OCI-LY7 (cell line): ENCODE results near the gene OSBPL6. TPM values are rescaled to one million over a fixed set of nuclear protein-coding genes. Genes with fewer than 3 reads are reported as not detected.

ENCODE experiments used
- BruUV-seq: library from RNA; stranded (reverse); fragments of 400-500 nt; replicated peaks from 2 replicates; lab custom pipeline; 2021; lab: Mats Ljungman, UMichigan
- CTCF ChIA-PET: fragments of 300-600 bp; sonication (Branson Sonifier 250); formaldehyde crosslinking; loops from one replicate; lab custom pipeline; 2022; ENCODE audit warnings: antibody characterized with exemption; ENCODE audit not compliant: unreplicated experiment; lab: Charles Lee
- POLR2A ChIA-PET: fragments of 300-600 bp; sonication (Branson Sonifier 250); formaldehyde crosslinking; loops from one replicate; lab custom pipeline; 2022; ENCODE audit warnings: antibody characterized with exemption; lab: Charles Lee
- DNase-seq: peaks from one replicate; pipeline ENCODE4 v3.0.0-alpha.2; 2015; ENCODE audit warnings: low spot score
- H2AFZ ChIP-seq: fragments of 200-600 bp; sonication (generic), shearing (Covaris generic); 2 replicates; pipeline ENCODE4 v1.6.1; 2014; ENCODE audit warnings: mild to moderate bottlenecking, antibody characterized with exemption, low read length, moderate library complexity
- H3K27ac ChIP-seq: fragments of 200-600 bp; sonication (generic); 2 replicates; pipeline ENCODE4 v1.5.1; 2014; ENCODE audit warnings: mixed run types, low read depth, mild to moderate bottlenecking, moderate library complexity, low read length, inconsistent platforms; ENCODE audit not compliant: poor library complexity, severe bottlenecking
- H3K36me3 ChIP-seq: fragments of 200-600 bp; sonication (generic); 2 replicates; pipeline ENCODE4 v1.6.1; 2014; ENCODE audit warnings: mild to moderate bottlenecking, antibody characterized with exemption, low read length, moderate library complexity, mixed read lengths; ENCODE audit not compliant: insufficient read depth
- H3K4me1 ChIP-seq: fragments of 200-600 bp; sonication (generic); 2 replicates; pipeline ENCODE4 v1.5.1; 2014; ENCODE audit warnings: mild to moderate bottlenecking, low read length; ENCODE audit not compliant: insufficient read depth, poor library complexity, severe bottlenecking
- H3K4me2 ChIP-seq: fragments of 200-600 bp; sonication (generic); 2 replicates; pipeline ENCODE4 v1.6.1; 2014; ENCODE audit warnings: mild to moderate bottlenecking, low read length
- H3K4me3 ChIP-seq: fragments of 200-600 bp; sonication (generic); 2 replicates; pipeline ENCODE4 v1.5.1; 2014; ENCODE audit warnings: mild to moderate bottlenecking, low read depth, low read length; ENCODE audit not compliant: poor library complexity, severe bottlenecking
- H3K79me2 ChIP-seq: fragments of 200-600 bp; sonication (generic); 2 replicates; pipeline ENCODE4 v1.6.1; 2016; ENCODE audit warnings: low read depth, mild to moderate bottlenecking, low read length, moderate library complexity, mixed read lengths; ENCODE audit not compliant: insufficient read depth
- H3K9me2 ChIP-seq: fragments of 200-600 bp; sonication (generic); 2 replicates; pipeline ENCODE4 v1.6.1; 2016; ENCODE audit warnings: mild to moderate bottlenecking, low read length, mixed read lengths; ENCODE audit not compliant: insufficient read depth
- H3K9me3 ChIP-seq: fragments of 200-600 bp; sonication (generic); 2 replicates; pipeline ENCODE4 v1.6.1; 2014; ENCODE audit warnings: mild to moderate bottlenecking, mixed run types, low read length, mixed read lengths
- H4K20me1 ChIP-seq: fragments of 200-600 bp; sonication (generic); 2 replicates; pipeline ENCODE4 v1.6.1; 2014; ENCODE audit warnings: mild to moderate bottlenecking, antibody characterized with exemption, low read length, moderate library complexity, mixed read lengths; ENCODE audit not compliant: insufficient read depth
- CTCF ChIP-seq: fragments of 200-600 bp; sonication (generic); conservative IDR thresholded peaks from 2 replicates; pipeline ENCODE4 v1.5.1; 2014; ENCODE audit warnings: mild to moderate bottlenecking, antibody characterized with exemption, low read length, moderate library complexity, mixed read lengths
- EZH2phosphoT487 ChIP-seq: fragments of 200-600 bp; sonication (generic); IDR thresholded peaks from 2 replicates; pipeline ENCODE4 v1.6.1; 2018; ENCODE audit warnings: low read depth, borderline replicate concordance, mild to moderate bottlenecking, mixed run types, antibody characterized with exemption, low read length, moderate library complexity, mixed read lengths
- intact Hi-C: fragments of 100-400 bp; cut with micrococcal nuclease; formaldehyde crosslinking; loops from one replicate; pipeline ENCODE4 v1.10.0; 2022; ENCODE audit not compliant: unreplicated experiment
- total RNA-seq, 2 experiments: library from RNA; depleted of rRNA in 1 of 2; stranded (reverse); fragments of >200 nt in 1 of 2; shearing (Covaris generic) in 1 of 2; gene quantifications; 2 replicates each; pipeline ENCODE4 v1.2.3, GENCODE V29; 2014 to 2022

OSBPL6 gene
- total RNA-seq, 2 experiments from 2014 or later: not detected

DNA sequence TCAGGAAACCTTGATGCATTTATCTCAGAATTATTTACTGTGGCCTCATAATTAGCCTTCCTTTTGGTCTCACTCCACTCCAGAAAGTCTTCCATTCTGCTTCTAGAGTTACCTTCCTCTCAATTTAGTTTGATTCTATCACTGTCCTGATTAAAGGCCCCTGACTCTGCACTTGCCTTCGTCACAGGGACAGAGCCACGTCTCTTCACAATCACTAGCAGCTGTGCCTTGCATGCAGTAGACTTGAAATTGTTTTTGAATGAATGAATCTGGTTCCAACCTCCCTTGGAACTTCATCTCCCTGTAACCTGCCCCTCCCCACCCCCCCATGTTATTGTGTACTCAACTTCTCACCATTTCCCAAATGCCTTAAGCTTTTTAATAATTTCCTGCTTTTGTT lies 52.4 kb downstream of the OSBPL6 start:
- H4K20me1 ChIP-seq: no peaks in the 10 kb centered on the region
- no peak overlapping the region for H3K4me2 ChIP-seq
- no peak overlapping the region for H2AFZ ChIP-seq
- no peaks in the 10 kb centered on the region for H3K36me3 ChIP-seq
- H3K79me2 ChIP-seq: no peaks in the 10 kb centered on the region
- no peaks in the 10 kb centered on the region for H3K9me2 ChIP-seq
- DNase-seq: no peak
- no peaks in the 10 kb centered on the region for H3K9me3 ChIP-seq
- BruUV-seq: no TSS peak
- H3K27ac ChIP-seq: no peak overlapping the region
- ChIA-PET POLR2A (no interaction called here), CTCF (no interaction called here)
- no peaks in the 10 kb centered on the region for H3K4me1 ChIP-seq
- no peak overlapping the region for H3K4me3 ChIP-seq
- intact Hi-C loops: no loop called here
- TF ChIP-seq EZH2phosphoT487 (no peak), CTCF (no peak)

DNA sequence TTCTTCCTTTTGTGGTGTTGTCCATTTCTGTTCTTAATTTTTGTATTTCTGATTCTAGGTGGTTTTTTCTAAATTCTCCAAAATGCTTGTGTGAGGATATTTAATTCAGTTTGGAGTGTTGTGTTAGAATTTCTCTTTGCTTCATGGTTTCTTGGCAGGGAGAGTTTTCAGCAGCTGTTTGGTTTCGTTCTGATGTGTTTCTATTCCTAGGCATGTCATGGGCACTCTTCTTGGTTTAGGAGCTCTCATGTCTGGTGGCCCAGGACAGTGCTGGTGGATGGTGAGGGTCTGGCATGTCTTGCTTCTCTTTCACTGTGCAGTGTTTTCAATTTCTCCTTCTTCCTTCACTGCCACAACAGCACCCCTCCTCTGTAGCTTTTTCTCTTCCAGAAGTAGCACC lies 52.9 kb downstream of the OSBPL6 start:
- H3K9me2 ChIP-seq: no peaks in the 10 kb centered on the region
- intact Hi-C loops: no loop called here
- BruUV-seq: no TSS peak
- H3K9me3 ChIP-seq: no peaks in the 10 kb centered on the region
- no peaks in the 10 kb centered on the region for H3K79me2 ChIP-seq
- no peak for DNase-seq
- H3K4me1 ChIP-seq: no peaks in the 10 kb centered on the region
- H2AFZ ChIP-seq: no peak overlapping the region
- POLR2A ChIA-PET: no interaction called here
- no peak overlapping the region for H3K27ac ChIP-seq
- H3K4me3 ChIP-seq: no peak overlapping the region
- no peaks in the 10 kb centered on the region for H4K20me1 ChIP-seq
- CTCF ChIA-PET: no interaction called here
- no peak overlapping the region for H3K4me2 ChIP-seq
- TF ChIP-seq EZH2phosphoT487: no peak
- TF ChIP-seq CTCF: no peak
- no peaks in the 10 kb centered on the region for H3K36me3 ChIP-seq

DNA sequence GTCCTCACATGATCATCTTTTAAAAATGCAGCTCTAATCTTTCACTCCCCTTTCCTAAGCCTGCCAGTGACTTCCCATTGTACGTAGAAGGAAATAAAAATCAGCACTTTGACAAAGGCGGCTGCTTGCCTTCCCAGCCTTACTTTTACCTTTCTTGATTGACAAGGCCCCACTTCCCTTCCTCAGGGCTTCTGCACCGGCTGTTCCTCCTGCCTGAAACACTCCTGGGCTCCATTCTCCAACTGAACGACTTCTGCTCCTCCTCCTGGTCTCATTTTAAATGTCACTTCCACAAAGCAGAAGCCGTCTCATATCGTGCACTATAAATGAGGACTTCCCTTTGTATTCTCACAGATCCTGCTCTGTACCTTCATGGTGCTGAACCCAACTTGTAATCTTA lies 56.1 kb downstream of the OSBPL6 start:
- no peaks in the 10 kb centered on the region for H3K4me1 ChIP-seq
- H3K79me2 ChIP-seq: no peaks in the 10 kb centered on the region
- H3K9me2 ChIP-seq: no peaks in the 10 kb centered on the region
- no peak overlapping the region for H3K4me2 ChIP-seq
- H2AFZ ChIP-seq: no peak overlapping the region
- no peak overlapping the region for H3K4me3 ChIP-seq
- no peak for DNase-seq
- H3K27ac ChIP-seq: no peak overlapping the region
- ChIA-PET POLR2A (no interaction called here), CTCF (no interaction called here)
- H3K9me3 ChIP-seq: no peaks in the 10 kb centered on the region
- no peaks in the 10 kb centered on the region for H3K36me3 ChIP-seq
- BruUV-seq: no TSS peak
- no peaks in the 10 kb centered on the region for H4K20me1 ChIP-seq
- TF ChIP-seq CTCF (no peak), EZH2phosphoT487 (no peak)
- intact Hi-C loops: no loop called here
